Measurements from ENCODE around the gene PTPRF.

DNA sequence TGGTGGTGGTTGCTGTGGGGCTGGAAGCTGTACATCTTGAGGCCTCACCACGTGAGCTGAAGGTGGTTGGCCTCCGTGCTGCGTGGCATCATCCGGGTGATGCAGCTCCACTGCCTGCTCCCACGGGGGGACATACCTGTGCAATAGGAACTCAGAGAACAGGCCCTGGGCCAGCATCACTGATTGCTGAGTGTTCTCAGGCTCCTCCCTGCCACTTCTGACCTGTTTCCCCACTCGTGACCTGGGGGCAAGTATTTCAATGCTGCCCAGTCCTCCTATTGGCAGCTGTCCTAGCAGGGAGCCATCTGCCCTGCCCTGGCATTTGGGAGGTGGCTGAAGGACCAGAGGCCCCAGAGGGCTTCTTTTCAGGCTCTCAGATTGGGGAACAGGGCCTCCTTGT is 26.1 kb downstream of the PTPRF start:
- TF ChIP-seq, protein P1, sequence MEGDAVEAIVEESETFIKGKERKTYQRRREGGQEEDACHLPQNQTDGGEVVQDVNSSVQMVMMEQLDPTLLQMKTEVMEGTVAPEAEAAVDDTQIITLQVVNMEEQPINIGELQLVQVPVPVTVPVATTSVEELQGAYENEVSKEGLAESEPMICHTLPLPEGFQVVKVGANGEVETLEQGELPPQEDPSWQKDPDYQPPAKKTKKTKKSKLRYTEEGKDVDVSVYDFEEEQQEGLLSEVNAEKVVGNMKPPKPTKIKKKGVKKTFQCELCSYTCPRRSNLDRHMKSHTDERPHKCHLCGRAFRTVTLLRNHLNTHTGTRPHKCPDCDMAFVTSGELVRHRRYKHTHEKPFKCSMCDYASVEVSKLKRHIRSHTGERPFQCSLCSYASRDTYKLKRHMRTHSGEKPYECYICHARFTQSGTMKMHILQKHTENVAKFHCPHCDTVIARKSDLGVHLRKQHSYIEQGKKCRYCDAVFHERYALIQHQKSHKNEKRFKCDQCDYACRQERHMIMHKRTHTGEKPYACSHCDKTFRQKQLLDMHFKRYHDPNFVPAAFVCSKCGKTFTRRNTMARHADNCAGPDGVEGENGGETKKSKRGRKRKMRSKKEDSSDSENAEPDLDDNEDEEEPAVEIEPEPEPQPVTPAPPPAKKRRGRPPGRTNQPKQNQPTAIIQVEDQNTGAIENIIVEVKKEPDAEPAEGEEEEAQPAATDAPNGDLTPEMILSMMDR (IDR thresholded peaks at IDR 0.05) = no peak
- TF ChIP-seq POLR2A (IDR thresholded peaks at IDR 0.05) = no peak

All from lower leg skin (tissue), 3 donors.